Liver (tissue), 3 donors: ENCODE results near the gene SEZ6.

Experiments used
- EGR1 ChIP-seq, 2 donors: IDR thresholded peaks; 2 replicates each; pipeline ENCODE4 v1.6.1; 2016 to 2018; ENCODE audit warnings: antibody characterized with exemption in 2 of 2, low read depth in 2 of 2
- GABPA ChIP-seq, 2 donors: IDR thresholded peaks in 1 of 2; conservative IDR thresholded peaks in 1 of 2; 2 replicates each; pipeline ENCODE4 v1.6.1; 2016; ENCODE audit warnings: antibody characterized with exemption in 2 of 2, mild to moderate bottlenecking in 1 of 2, moderate library complexity in 1 of 2
- RAD21 ChIP-seq, 2 donors: IDR thresholded peaks; 2 replicates each; pipeline ENCODE4 v1.6.1; 2016; ENCODE audit warnings: antibody characterized with exemption in 2 of 2, mild to moderate bottlenecking in 2 of 2
- REST ChIP-seq: IDR thresholded peaks from 2 replicates; pipeline ENCODE4 v1.6.1; 2016; ENCODE audit warnings: antibody characterized with exemption, mild to moderate bottlenecking
- SP1 ChIP-seq: IDR thresholded peaks from 2 replicates; pipeline ENCODE4 v1.6.1; 2018; ENCODE audit warnings: antibody characterized with exemption, mild to moderate bottlenecking
- TF ChIP-seq, protein P1 (sequence below): fragments of 150-350 bp; IDR thresholded peaks from 2 replicates; pipeline ENCODE4 v1.5.1; 2017; ENCODE audit warnings: improper control_type of control experiment, low read depth, low read length; ENCODE audit not compliant: missing input control
- donor health status: healthy.
- donor health status: healthy.

GRCh38 chr17:28996554-28997096 is 9.2 kb downstream of the SEZ6 start:
- TF ChIP-seq, protein P1, sequence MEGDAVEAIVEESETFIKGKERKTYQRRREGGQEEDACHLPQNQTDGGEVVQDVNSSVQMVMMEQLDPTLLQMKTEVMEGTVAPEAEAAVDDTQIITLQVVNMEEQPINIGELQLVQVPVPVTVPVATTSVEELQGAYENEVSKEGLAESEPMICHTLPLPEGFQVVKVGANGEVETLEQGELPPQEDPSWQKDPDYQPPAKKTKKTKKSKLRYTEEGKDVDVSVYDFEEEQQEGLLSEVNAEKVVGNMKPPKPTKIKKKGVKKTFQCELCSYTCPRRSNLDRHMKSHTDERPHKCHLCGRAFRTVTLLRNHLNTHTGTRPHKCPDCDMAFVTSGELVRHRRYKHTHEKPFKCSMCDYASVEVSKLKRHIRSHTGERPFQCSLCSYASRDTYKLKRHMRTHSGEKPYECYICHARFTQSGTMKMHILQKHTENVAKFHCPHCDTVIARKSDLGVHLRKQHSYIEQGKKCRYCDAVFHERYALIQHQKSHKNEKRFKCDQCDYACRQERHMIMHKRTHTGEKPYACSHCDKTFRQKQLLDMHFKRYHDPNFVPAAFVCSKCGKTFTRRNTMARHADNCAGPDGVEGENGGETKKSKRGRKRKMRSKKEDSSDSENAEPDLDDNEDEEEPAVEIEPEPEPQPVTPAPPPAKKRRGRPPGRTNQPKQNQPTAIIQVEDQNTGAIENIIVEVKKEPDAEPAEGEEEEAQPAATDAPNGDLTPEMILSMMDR, result no peak
- no peak for TF ChIP-seq SP1
- no peak for TF ChIP-seq GABPA (IDR thresholded peaks at IDR 0.05 in 1 of 2, conservative IDR thresholded peaks at IDR 0.05 in 1 of 2)
- no peak for TF ChIP-seq EGR1 (IDR thresholded peaks at IDR 0.05; ENCODE audit: low read depth in 2 of 2)
- TF ChIP-seq RAD21 (IDR thresholded peaks at IDR 0.05), result no peak
- TF ChIP-seq REST, result no peak
